NT2/D1 (cell line): Measurements from ENCODE around the gene KIF13A.

ENCODE experiments used
- SUZ12 ChIP-seq: IDR thresholded peaks from 2 replicates; pipeline ENCODE4 v1.6.1; 2011; ENCODE audit not compliant: insufficient read length, insufficient read depth; ENCODE audit errors: extremely low read depth
- YY1 ChIP-seq: IDR thresholded peaks from 2 replicates; pipeline ENCODE4 v1.6.1; 2011; ENCODE audit not compliant: insufficient read length, insufficient read depth
- ZNF274 ChIP-seq: IDR thresholded peaks from 2 replicates; pipeline ENCODE4 v1.6.1; 2011; ENCODE audit warnings: mild to moderate bottlenecking, low read depth, low read length

- TF ChIP-seq YY1 (no peak), SUZ12 (no peak), ZNF274 (no peak)
Observed at GRCh38 chr6:17874753-17875152, 112.7 kb downstream of the KIF13A start.
